H1 (cell line): ENCODE data around the gene SERPINF2. TPM values are rescaled to one million over a fixed set of nuclear protein-coding genes. Genes with fewer than 3 reads are reported as not detected.

ENCODE experiments used
- CTCF ChIA-PET: fragments of 300-600 bp; sonication (Branson Sonifier 250); formaldehyde crosslinking; loops from one replicate; lab custom pipeline; 2021; ENCODE audit not compliant: partially characterized antibody; lab: Charles Lee
- POLR2A ChIA-PET: fragments of 300-600 bp; sonication (Branson Sonifier 250); formaldehyde crosslinking; loops from one replicate; lab custom pipeline; 2021; ENCODE audit warnings: inconsistent platforms; ENCODE audit not compliant: partially characterized antibody; lab: Charles Lee
- DNase-seq, 2 experiments: peaks; one replicate each; pipeline versions ENCODE4 v3.0.0 to v3.0.0-alpha.2; 2010 to 2022; ENCODE audit warnings: low spot score in 2 of 2, low read depth in 1 of 2, mixed read lengths in 1 of 2
- FAIRE-seq: peaks from 2 replicates; lab custom pipeline; 2011; peaks lifted over from hg19 to GRCh38; lab: Jason Lieb, UNC
- H2AFZ ChIP-seq: 2 replicates; pipeline ENCODE4 v1.8.1; 2012; ENCODE audit warnings: low read length, inconsistent platforms
- H2AK5ac ChIP-seq: 2 replicates; pipeline ENCODE4 v1.6.1; 2013; ENCODE audit warnings: low read depth, low read length
- H2BK120ac ChIP-seq: replicated peaks from 2 replicates; pipeline ENCODE3; 2013; ENCODE audit warnings: low read depth, low read length, inconsistent platforms
- H2BK12ac ChIP-seq: 2 replicates; pipeline ENCODE4 v1.6.1; 2013; ENCODE audit warnings: low read depth, low read length
- H2BK15ac ChIP-seq: 2 replicates; pipeline ENCODE4 v1.6.1; 2013; ENCODE audit warnings: low read length
- H2BK20ac ChIP-seq: 2 replicates; pipeline ENCODE4 v1.6.1; 2013; ENCODE audit warnings: low read length
- H2BK5ac ChIP-seq: 2 replicates; pipeline ENCODE4 v1.6.1; 2013; ENCODE audit warnings: low read depth, low read length
- H3K14ac ChIP-seq: 2 replicates; pipeline ENCODE4 v1.6.1; 2013; ENCODE audit warnings: inconsistent platforms; ENCODE audit not compliant: insufficient read length
- H3K18ac ChIP-seq: 2 replicates; pipeline ENCODE4 v1.6.1; 2013; ENCODE audit warnings: low read length; ENCODE audit errors: extremely low read depth
- H3K23ac ChIP-seq: 2 replicates; pipeline ENCODE4 v1.6.1; 2013; ENCODE audit warnings: inconsistent platforms; ENCODE audit not compliant: insufficient read length
- H3K23me2 ChIP-seq: 2 replicates; pipeline ENCODE4 v1.6.1; 2013; ENCODE audit warnings: low read depth, low read length
- H3K27ac ChIP-seq: 2 replicates; pipeline ENCODE4 v1.6.1; 2011; ENCODE audit warnings: low read depth, low read length, inconsistent platforms
- H3K27me3 ChIP-seq, 4 experiments: replicated peaks in 1 of 4; 1 replicate in 1 of 4; 2 replicates in 3 of 4; pipeline versions ENCODE4 v1.6.1 to v1.8.1; 2011 to 2013; ENCODE audit warnings: low read length in 3 of 4, mild to moderate bottlenecking in 3 of 4, inconsistent platforms in 2 of 4, mixed read lengths in 2 of 4, moderate library complexity in 1 of 4; ENCODE audit not compliant: control insufficient read depth in 3 of 4, insufficient read depth in 3 of 4; ENCODE audit errors: extremely low read depth in 1 of 4
- H3K36me3 ChIP-seq, 4 experiments: 2 replicates each; pipeline versions ENCODE4 v1.6.1 to v1.8.1; 2011 to 2013; ENCODE audit warnings: mild to moderate bottlenecking in 4 of 4, low read length in 3 of 4, moderate library complexity in 2 of 4, control low read depth in 1 of 4, inconsistent platforms in 1 of 4; ENCODE audit not compliant: insufficient read depth in 4 of 4, control insufficient read depth in 2 of 4
- H3K4ac ChIP-seq: replicated peaks from 2 replicates; pipeline ENCODE3; 2013; ENCODE audit warnings: low read length, low read depth, mixed read lengths, inconsistent platforms; ENCODE audit not compliant: insufficient read length
- H3K4me1 ChIP-seq, 4 experiments: replicated peaks in 1 of 4; 1 replicate in 1 of 4; 2 replicates in 3 of 4; pipeline versions ENCODE4 v1.6.1 to v1.8.1; 2011 to 2013; ENCODE audit warnings: low read length in 3 of 4, inconsistent platforms in 2 of 4, mixed read lengths in 1 of 4; ENCODE audit not compliant: insufficient read depth in 4 of 4, control insufficient read depth in 3 of 4
- H3K4me2 ChIP-seq, 2 experiments: 2 replicates each; pipeline versions ENCODE4 v1.6.1 to v1.8.1; 2011 to 2013; ENCODE audit warnings: low read depth in 2 of 2, low read length in 2 of 2, control low read depth in 1 of 2, inconsistent platforms in 1 of 2, mild to moderate bottlenecking in 1 of 2; ENCODE audit not compliant: insufficient read depth in 1 of 2
- H3K4me3 ChIP-seq, 4 experiments: fragments of 200-600, 300-600 bp in 1 of 4; sonication (generic), shearing (Covaris generic), sonication (Bioruptor Twin) in 1 of 4; 2 replicates each; pipeline versions ENCODE4 v1.5.1 to v1.8.1; 2011 to 2016; ENCODE audit warnings: low read length in 4 of 4, low read depth in 3 of 4, control low read depth in 2 of 4, inconsistent platforms in 2 of 4, mild to moderate bottlenecking in 2 of 4, mixed read lengths in 1 of 4, moderate library complexity in 1 of 4; ENCODE audit not compliant: insufficient read depth in 2 of 4; ENCODE audit errors: extremely low read depth in 1 of 4
- H3K56ac ChIP-seq: replicated peaks from 2 replicates; pipeline ENCODE3; 2013; ENCODE audit warnings: low read depth, mild to moderate bottlenecking, mixed read lengths, low read length, inconsistent platforms; ENCODE audit not compliant: insufficient read length
- H3K79me1 ChIP-seq: 2 replicates; pipeline ENCODE4 v1.6.1; 2013; ENCODE audit warnings: low read depth, low read length, control low read depth
- H3K79me2 ChIP-seq, 2 experiments: 2 replicates each; pipeline versions ENCODE4 v1.6.1 to v1.8.1; 2012 to 2013; ENCODE audit warnings: low read length in 2 of 2, mild to moderate bottlenecking in 2 of 2, inconsistent platforms in 1 of 2; ENCODE audit not compliant: insufficient read depth in 2 of 2, control insufficient read depth in 1 of 2
- H3K9ac ChIP-seq, 4 experiments: replicated peaks in 1 of 4; 1 replicate in 1 of 4; 2 replicates in 3 of 4; pipeline versions ENCODE4 v1.6.1 to v1.8.1; 2011 to 2013; ENCODE audit warnings: low read depth in 3 of 4, low read length in 3 of 4, control low read depth in 2 of 4, mild to moderate bottlenecking in 2 of 4, moderate library complexity in 2 of 4, inconsistent platforms in 1 of 4; ENCODE audit errors: extremely low read depth in 1 of 4
- H3K9me3 ChIP-seq, 2 experiments: 2 replicates each; pipeline versions ENCODE4 v1.6.1 to v1.8.1; 2012 to 2013; ENCODE audit warnings: mild to moderate bottlenecking in 2 of 2, moderate library complexity in 2 of 2, control low read depth in 1 of 2, inconsistent platforms in 1 of 2, low read depth in 1 of 2, low read length in 1 of 2, mixed read lengths in 1 of 2; ENCODE audit not compliant: insufficient read depth in 2 of 2
- H4K20me1 ChIP-seq, 2 experiments: replicated peaks in 1 of 2; 2 replicates each; pipeline versions ENCODE3 to v1.8.1; 2011 to 2013; ENCODE audit warnings: inconsistent platforms in 2 of 2, low read length in 2 of 2, mild to moderate bottlenecking in 1 of 2; ENCODE audit not compliant: insufficient read depth in 2 of 2, control insufficient read depth in 1 of 2
- H4K5ac ChIP-seq: 2 replicates; pipeline ENCODE4 v1.6.1; 2013; ENCODE audit warnings: low read length, low read depth, mixed read lengths, inconsistent platforms; ENCODE audit not compliant: insufficient read length
- H4K8ac ChIP-seq: 2 replicates; pipeline ENCODE4 v1.8.0; 2013; ENCODE audit warnings: mild to moderate bottlenecking, moderate library complexity, low read length, inconsistent platforms; ENCODE audit not compliant: insufficient read depth; ENCODE audit errors: extremely low read depth
- H4K91ac ChIP-seq: replicated peaks from 2 replicates; pipeline ENCODE3; 2013; ENCODE audit warnings: low read length, mixed read lengths, inconsistent platforms; ENCODE audit not compliant: insufficient read length
- SP4 ChIP-seq: IDR thresholded peaks from 2 replicates; pipeline ENCODE4 v1.6.1; 2012; ENCODE audit warnings: low read length, inconsistent platforms
- WGBS, 2 experiments: shearing (Covaris generic) in 1 of 2; methylation state at CpG; one replicate each; pipeline versions ENCODE4 v1.1.6 to v1.1.7; 2013 to 2015; ENCODE audit warnings: low lambda C conversion rate in 2 of 2, mixed read lengths in 2 of 2, inconsistent platforms in 1 of 2, low coverage in 1 of 2, missing lambda C conversion rate in 1 of 2; ENCODE audit not compliant: insufficient replicate concordance in 2 of 2, insufficient coverage in 1 of 2, insufficient read length in 1 of 2; ENCODE audit errors: extremely low coverage in 1 of 2, missing lambda C conversion rate in 1 of 2; 5-methylcytosine and 5-hydroxymethylcytosine counted together
- polyA plus RNA-seq, 7 experiments: library from polyadenylated mRNA; depleted of rRNA in 3 of 7; stranded (reverse) in 5 of 7; unstranded in 2 of 7; fragments of >200 nt in 5 of 7; fragments of 200-250 nt in 2 of 7; gene quantifications; 1 replicate in 5 of 7; 2 replicates in 1 of 7; 4 replicates in 1 of 7; pipeline versions ENCODE4 v1.2.1 to v1.2.3, GENCODE V29; 2011 to 2013; ENCODE audit warnings: missing spikeins in 2 of 7, mixed read lengths in 2 of 7
- total RNA-seq: library from RNA; stranded (reverse); fragmentation: NEBNext Ultra II Directional; extraction: Animal tissue kit (Norgen Biotek cat#: 25700); gene quantifications from 2 replicates; pipeline ENCODE4 v1.2.1, GENCODE V29; 2021
- TF ChIP-seq, protein P1 (sequence below): IDR thresholded peaks from 2 replicates; pipeline ENCODE4 v1.6.1; 2012; ENCODE audit warnings: low read length, inconsistent platforms

Gene SERPINF2
- total and polyA plus RNA-seq, 2 of the 8 experiments (the other 6 are each of a cell fraction or from before 2014, with no cell fraction given), result 1.8 to 3.2 TPM

DNA sequence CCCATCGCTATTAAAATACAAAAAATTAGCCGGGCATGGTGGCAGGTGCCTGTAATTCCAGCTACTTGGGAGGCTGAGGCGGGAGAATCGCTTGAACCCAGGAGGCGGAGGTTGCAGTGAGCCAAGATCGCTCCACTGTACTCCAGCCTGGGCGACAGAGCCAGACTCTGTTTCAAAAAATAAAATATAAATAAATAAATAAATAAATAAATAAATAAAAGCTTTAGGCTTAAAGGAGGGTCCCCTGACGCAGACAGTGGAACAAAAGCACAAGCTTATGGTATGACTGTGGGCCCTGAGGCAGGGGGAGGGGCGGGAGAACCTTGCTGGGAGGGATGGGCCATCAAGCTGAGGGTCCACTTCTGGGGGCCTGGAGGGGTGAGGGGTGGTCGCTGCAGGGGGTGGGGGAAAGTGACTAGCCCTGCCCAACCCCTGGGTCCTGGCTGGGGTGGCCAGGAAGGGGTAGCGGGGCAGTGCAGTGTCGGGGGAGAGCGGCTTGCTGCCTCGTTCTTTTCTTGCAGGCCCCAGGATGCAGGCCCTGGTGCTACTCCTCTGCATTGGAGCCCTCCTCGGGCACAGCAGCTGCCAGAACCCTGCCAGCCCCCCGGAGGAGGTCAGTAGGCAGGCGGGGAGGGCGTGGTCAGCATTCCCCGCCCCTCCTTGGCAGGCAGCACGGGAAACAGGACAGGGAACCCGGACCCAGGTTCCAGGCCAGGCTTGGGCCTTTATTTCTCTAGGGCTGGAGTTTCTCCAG, 23.9 kb downstream of the SERPINF2 start:
- 78% methylated on average over 19 of the region's 21 CpGs; no CpG with 5 or more reads in 1 of the 2 experiments for WGBS, 2 experiments
- POLR2A ChIA-PET, result interaction anchor here (0.6 to 3.8 kb wide), 12 partner anchors 9 to 212 kb away, joined by 3 to 17 read pairs (median 6); partner anchors contain the start of gene WDR81

More for the DNA sequence above, 23.9 kb downstream of the SERPINF2 start:
- no peak overlapping the region for H3K56ac ChIP-seq
- TF ChIP-seq, protein P1, sequence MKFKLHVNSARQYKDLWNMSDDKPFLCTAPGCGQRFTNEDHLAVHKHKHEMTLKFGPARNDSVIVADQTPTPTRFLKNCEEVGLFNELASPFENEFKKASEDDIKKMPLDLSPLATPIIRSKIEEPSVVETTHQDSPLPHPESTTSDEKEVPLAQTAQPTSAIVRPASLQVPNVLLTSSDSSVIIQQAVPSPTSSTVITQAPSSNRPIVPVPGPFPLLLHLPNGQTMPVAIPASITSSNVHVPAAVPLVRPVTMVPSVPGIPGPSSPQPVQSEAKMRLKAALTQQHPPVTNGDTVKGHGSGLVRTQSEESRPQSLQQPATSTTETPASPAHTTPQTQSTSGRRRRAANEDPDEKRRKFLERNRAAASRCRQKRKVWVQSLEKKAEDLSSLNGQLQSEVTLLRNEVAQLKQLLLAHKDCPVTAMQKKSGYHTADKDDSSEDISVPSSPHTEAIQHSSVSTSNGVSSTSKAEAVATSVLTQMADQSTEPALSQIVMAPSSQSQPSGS, result no peak
- no peak for TF ChIP-seq SP4
- TF ChIP-seq, all 59 proteins: peak for 0
- peak overlapping the region; percentile 38; the same call in 1 of the 2 replicates for H4K8ac ChIP-seq
- peaks cover 9% of the 10 kb centered on the region; the same call in 1 of the 2 replicates for H3K23me2 ChIP-seq
- H3K23ac ChIP-seq, result no peak overlapping the region
- CTCF ChIA-PET, result interaction anchor here (0.9 to 6.0 kb wide), 14 partner anchors 9 to 117 kb away, joined by 3 to 70 read pairs (median 7); partner anchors contain the start of gene RILP
- DNase-seq (no peak), FAIRE-seq (no peak)
- no peak overlapping the region for H2BK12ac ChIP-seq
- no peaks in the 10 kb centered on the region for H3K9me3 ChIP-seq
- H4K91ac ChIP-seq, result no peak overlapping the region
- no peak overlapping the region for H2AK5ac ChIP-seq
- H3K79me1 ChIP-seq, result no peaks in the 10 kb centered on the region
- no peaks in the 10 kb centered on the region; a peak in 1 of 8 replicates for H3K36me3 ChIP-seq
- no peak overlapping the region; a peak in 1 of 4 replicates for H3K4me2 ChIP-seq
- no peak overlapping the region for H4K5ac ChIP-seq
- peaks cover 0 to 32% (median 25%) of the 10 kb centered on the region in 4 experiments; a peak in 6 of 7 replicates for H3K4me1 ChIP-seq
- H3K27me3 ChIP-seq, result no peaks in the 10 kb centered on the region; a peak in 2 of 7 replicates
- no peak overlapping the region for H2BK20ac ChIP-seq
- H3K27ac ChIP-seq, result no peak overlapping the region
- no peak overlapping the region for H2BK120ac ChIP-seq
- H3K4me3 ChIP-seq, result no peak overlapping the region
- H3K9ac ChIP-seq, result no peak overlapping the region
- no peaks in the 10 kb centered on the region for H3K79me2 ChIP-seq
- H4K20me1 ChIP-seq, result no peaks in the 10 kb centered on the region
- no peak overlapping the region for H3K14ac ChIP-seq
- no peak overlapping the region for H2BK5ac ChIP-seq
- H2AFZ ChIP-seq, result no peak overlapping the region
- no peak overlapping the region for H3K18ac ChIP-seq
- no peak overlapping the region for H2BK15ac ChIP-seq
- H3K4ac ChIP-seq, result no peak overlapping the region
